ENCODE measurements around the gene HNRNPUL1. TPM values are rescaled to one million over a fixed set of nuclear protein-coding genes. Genes with fewer than 3 reads are reported as not detected.

HNRNPUL1 gene
- total and polyA plus RNA-seq, 9 of the 15 experiments (the other 6 are each of a cell fraction or from before 2014, with no cell fraction given): 7.3 to 211 (median 85.0) TPM

GRCh38 chr19:41324231-41324702 is 60.1 kb downstream of the HNRNPUL1 start (continued):
- TF ChIP-seq, protein P1, sequence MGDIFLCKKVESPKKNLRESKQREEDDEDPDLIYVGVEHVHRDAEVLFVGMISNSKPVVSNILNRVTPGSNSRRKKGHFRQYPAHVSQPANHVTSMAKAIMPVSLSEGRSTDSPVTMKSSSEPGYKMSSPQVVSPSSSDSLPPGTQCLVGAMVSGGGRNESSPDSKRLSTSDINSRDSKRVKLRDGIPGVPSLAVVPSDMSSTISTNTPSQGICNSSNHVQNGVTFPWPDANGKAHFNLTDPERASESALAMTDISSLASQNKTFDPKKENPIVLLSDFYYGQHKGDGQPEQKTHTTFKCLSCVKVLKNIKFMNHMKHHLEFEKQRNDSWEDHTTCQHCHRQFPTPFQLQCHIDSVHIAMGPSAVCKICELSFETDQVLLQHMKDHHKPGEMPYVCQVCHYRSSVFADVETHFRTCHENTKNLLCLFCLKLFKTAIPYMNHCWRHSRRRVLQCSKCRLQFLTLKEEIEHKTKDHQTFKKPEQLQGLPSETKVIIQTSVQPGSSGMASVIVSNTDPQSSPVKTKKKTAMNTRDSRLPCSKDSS (IDR thresholded peaks at IDR 0.05; ENCODE audit: low read depth, partially characterized antibody): no peak
- TF ChIP-seq PRDM10 (IDR thresholded peaks at IDR 0.05; ENCODE audit: partially characterized antibody) (no peak), POLR2A (conservative IDR thresholded peaks at IDR 0.05) (peak; percentile 6; the same call in 1 of the 2 replicates), PHF8 (IDR thresholded peaks at IDR 0.05; ENCODE audit: borderline replicate concordance, low read length) (no peak), NCOA2 (IDR thresholded peaks at IDR 0.05; ENCODE audit: partially characterized antibody in 2 of 2) (no peak), ZBED1 (IDR thresholded peaks at IDR 0.05) (no peak), HBP1 (CRISPR knock-in tag; IDR thresholded peaks at IDR 0.05) (0 out of 2 replicates have a peak, but pooled peaks have one; percentile 36), ZNF79 (CRISPR knock-in tag; IDR thresholded peaks at IDR 0.05; ENCODE audit: low read depth) (no peak), ZNF644 (tag; IDR thresholded peaks at IDR 0.05; ENCODE audit: low read depth) (no peak)
- TF ChIP-seq, protein P2, sequence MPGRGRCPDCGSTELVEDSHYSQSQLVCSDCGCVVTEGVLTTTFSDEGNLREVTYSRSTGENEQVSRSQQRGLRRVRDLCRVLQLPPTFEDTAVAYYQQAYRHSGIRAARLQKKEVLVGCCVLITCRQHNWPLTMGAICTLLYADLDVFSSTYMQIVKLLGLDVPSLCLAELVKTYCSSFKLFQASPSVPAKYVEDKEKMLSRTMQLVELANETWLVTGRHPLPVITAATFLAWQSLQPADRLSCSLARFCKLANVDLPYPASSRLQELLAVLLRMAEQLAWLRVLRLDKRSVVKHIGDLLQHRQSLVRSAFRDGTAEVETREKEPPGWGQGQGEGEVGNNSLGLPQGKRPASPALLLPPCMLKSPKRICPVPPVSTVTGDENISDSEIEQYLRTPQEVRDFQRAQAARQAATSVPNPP (IDR thresholded peaks at IDR 0.05; ENCODE audit: borderline replicate concordance, insufficient read depth, insufficient read length): no peak
- TF ChIP-seq, protein P3, sequence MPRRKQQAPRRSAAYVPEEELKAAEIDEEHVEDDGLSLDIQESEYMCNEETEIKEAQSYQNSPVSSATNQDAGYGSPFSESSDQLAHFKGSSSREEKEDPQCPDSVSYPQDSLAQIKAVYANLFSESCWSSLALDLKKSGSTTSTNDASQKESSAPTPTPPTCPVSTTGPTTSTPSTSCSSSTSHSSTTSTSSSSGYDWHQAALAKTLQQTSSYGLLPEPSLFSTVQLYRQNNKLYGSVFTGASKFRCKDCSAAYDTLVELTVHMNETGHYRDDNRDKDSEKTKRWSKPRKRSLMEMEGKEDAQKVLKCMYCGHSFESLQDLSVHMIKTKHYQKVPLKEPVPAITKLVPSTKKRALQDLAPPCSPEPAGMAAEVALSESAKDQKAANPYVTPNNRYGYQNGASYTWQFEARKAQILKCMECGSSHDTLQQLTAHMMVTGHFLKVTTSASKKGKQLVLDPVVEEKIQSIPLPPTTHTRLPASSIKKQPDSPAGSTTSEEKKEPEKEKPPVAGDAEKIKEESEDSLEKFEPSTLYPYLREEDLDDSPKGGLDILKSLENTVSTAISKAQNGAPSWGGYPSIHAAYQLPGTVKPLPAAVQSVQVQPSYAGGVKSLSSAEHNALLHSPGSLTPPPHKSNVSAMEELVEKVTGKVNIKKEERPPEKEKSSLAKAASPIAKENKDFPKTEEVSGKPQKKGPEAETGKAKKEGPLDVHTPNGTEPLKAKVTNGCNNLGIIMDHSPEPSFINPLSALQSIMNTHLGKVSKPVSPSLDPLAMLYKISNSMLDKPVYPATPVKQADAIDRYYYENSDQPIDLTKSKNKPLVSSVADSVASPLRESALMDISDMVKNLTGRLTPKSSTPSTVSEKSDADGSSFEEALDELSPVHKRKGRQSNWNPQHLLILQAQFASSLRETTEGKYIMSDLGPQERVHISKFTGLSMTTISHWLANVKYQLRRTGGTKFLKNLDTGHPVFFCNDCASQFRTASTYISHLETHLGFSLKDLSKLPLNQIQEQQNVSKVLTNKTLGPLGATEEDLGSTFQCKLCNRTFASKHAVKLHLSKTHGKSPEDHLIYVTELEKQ (CRISPR knock-in tag; IDR thresholded peaks at IDR 0.05): no peak
- TF ChIP-seq, protein P4, sequence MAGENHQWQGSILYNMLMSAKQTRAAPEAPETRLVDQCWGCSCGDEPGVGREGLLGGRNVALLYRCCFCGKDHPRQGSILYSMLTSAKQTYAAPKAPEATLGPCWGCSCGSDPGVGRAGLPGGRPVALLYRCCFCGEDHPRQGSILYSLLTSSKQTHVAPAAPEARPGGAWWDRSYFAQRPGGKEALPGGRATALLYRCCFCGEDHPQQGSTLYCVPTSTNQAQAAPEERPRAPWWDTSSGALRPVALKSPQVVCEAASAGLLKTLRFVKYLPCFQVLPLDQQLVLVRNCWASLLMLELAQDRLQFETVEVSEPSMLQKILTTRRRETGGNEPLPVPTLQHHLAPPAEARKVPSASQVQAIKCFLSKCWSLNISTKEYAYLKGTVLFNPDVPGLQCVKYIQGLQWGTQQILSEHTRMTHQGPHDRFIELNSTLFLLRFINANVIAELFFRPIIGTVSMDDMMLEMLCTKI (IDR thresholded peaks at IDR 0.05; ENCODE audit: partially characterized antibody): no peak
- TF ChIP-seq, protein P5, sequence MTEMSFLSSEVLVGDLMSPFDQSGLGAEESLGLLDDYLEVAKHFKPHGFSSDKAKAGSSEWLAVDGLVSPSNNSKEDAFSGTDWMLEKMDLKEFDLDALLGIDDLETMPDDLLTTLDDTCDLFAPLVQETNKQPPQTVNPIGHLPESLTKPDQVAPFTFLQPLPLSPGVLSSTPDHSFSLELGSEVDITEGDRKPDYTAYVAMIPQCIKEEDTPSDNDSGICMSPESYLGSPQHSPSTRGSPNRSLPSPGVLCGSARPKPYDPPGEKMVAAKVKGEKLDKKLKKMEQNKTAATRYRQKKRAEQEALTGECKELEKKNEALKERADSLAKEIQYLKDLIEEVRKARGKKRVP (CRISPR knock-in tag; IDR thresholded peaks at IDR 0.05): 0 out of 2 replicates have a peak, but pooled peaks have one; percentile 11

All from K562 (cell line).